CD4-positive, alpha-beta T cell treated with Interleukin-17A for 1 hour (primary cell): ENCODE data around the gene DNAJC22.

ENCODE experiments used
- DNase-seq: peaks from one replicate; pipeline ENCODE4 v3.0.0-alpha.2; 2020

Gene DNAJC22

DNA sequence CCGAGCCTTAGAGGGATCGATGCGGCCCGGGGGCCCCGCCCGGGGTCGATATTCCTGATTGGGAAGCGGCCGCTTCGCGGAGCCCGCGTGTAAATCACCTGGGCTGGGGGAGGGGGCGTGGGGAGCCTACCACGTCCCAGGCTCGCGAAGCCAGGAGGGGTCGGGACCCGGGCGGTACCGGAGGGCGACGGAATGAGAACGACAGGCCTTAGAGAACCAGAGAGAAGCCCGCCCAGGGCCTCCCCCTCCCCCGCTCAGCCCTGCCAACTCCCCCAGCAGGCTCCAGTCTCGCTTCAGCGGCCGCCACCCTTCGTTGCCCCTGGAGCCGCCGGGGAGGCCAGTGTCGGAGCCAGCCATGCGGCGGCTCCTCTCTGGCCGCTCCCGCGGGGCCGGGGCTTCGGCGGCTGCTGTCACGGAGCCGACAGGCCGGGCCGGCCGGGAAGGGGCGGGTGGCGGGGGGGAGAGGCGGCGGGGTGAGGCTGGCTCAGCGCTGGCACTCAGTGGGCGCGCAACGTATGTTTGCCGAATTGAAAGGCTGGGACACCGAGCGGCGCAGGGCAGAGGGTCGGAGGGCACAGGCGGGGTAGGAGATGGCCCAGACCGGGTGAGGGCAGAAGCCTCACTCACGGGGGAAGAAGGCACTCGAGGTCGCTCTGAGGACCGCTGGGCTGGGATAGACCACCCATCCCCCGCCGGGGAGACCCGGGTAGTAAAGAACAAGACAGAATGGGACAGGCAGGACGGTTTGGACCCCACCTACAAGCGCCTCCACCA lies 1.4 kb upstream of the DNAJC22 start:
- no peak for DNase-seq

DNA sequence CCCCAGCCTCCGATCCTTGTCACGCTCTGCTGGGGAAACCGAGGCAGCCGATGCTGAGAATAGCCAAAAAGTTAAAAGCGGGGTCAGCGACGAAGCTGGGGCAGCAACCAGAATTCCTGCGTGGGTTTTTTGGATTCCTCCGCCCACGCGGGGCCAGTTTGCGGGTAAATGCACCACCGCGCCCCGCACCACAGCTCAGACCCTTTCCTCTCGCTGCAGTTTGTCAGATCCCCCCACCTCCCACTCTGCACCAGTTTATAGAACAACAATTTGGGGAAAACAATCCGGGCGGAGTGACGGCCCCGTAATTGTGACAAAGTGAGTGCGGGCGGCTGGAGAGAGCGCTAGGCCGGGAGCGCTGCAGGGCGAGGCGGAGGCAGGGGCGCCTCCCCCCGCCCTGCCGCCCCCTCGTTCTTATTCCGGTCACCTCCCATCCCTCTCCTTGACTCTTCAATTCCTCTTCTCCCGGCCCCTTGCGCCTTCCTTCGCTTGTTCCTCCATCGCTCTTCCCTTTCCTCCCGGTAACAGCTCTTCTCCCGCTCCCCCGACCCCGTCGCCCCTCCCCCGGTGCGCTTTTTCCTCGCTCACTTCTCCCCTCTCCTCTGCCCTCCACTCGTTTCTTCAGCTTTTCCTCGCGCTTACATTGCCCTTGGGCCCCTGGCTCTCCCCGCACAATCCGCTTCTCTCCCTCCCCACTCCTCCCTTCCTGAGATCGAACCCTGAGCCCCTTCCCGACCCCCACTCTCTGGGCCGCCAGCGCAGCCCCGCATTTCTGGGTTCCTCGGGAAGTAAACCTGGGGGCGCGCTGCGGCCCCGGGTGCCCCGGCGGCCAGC lies 646 bp upstream of the DNAJC22 start:
- DNase-seq = no peak

- DNase-seq = peak; percentile 80
These were observed 864 bp downstream of the DNAJC22 start for GRCh38 chr12:49347311-49348193.

- DNase-seq = no peak
These were observed 2.1 kb downstream of the DNAJC22 start for GRCh38 chr12:49348781-49349180.

- DNase-seq = no peak
These were observed 2.6 kb downstream of the DNAJC22 start for GRCh38 chr12:49349266-49349665.

GRCh38 chr12:49352351-49352750 lies 5.7 kb downstream of the DNAJC22 start:
- no peak for DNase-seq

DNA sequence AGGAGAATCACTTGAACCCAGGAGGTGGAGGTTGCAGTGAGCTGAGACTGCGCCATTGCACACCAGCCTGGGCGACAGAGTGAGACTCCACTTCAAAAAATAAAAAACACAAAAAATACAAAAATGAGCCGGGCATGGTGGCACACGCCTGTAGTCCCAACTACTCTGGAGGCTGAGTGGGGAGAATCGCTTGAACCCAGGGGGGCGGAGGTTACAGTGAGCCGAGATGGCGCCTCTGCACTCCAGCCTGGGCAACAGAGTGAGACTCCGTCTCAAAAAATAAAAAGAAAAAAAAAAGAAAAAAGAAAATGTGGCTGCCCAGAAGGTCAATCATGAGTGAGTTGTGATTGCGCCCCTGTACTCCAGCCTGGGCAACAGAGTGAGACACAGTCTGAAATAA lies 9.2 kb downstream of the DNAJC22 start:
- DNase-seq = no peak

GRCh38 chr12:49357103-49357678 lies 10.5 kb downstream of the DNAJC22 start:
- peak; percentile 45 for DNase-seq

- peak; percentile 80 for DNase-seq
These were observed 11.9 kb downstream of the DNAJC22 start for GRCh38 chr12:49358483-49359141.

DNA sequence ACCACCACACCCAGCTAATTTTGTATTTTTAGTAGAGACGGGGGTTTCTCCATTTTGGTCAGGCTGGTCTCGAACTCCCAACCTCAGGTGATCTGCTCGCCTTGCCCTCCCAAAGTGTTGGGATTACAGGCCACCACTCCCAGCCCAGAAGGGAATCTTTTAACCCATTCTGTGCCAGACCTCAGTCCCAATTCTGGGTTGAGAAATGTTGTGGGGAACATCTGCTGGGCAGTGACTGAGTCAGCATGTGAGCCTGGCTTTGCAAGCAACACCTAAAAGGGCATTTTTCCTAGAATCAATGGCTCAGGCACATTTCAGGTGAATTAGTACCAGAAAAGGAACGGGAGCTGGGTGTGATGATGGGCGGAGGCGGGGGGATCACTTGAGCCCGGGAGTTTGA lies 13.0 kb downstream of the DNAJC22 start:
- no peak for DNase-seq

- no peak for DNase-seq
These were observed 15.4 kb downstream of the DNAJC22 start for GRCh38 chr12:49362077-49362476.

GRCh38 chr12:49364989-49365388 lies 18.3 kb downstream of the DNAJC22 start:
- DNase-seq = no peak

DNA sequence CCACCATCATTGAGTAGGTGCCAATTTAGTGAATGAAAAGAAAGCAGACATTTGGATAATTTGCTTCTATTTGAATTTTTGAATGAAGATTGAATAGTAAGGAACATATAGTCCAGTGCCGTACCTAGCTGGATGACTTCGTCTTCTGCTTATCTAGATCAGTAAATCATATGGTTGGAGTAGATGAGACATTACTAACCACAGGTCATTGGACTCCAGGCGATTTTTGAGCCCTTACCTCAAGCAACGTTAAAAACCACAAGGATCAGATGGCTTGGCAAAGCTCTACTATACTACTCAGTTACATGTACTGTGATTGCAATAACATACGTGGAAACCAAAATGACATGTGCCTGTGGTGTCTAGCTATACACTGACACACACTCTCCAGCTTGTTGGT lies 18.9 kb downstream of the DNAJC22 start:
- no peak for DNase-seq

DNA sequence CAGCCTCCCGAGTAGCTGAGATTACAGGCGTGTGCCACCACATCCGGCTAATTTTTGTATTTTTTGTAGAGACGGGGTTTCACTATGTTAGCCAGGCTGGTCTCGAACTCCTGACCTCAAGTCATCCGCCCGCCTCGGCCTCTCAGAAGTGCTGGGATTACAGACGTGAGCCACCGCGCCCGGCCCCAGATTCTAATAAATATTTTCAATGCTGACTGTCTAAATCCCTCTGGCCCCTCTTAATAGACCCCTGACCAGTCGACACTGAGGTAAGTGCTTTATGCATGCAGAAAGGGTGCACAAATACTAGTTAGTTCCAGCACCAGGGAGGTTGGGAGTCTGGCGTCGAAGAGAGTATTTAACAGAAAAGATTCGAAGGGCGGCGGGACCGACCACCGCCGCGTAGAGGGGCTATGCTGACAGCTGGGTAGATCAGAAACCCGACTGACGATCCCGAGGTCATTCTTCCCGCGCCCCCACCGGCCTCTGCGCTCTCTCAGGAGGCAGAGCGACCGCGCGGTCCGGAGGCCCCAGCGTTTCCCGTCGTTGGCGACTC lies 19.5 kb downstream of the DNAJC22 start:
- no peak for DNase-seq

DNA sequence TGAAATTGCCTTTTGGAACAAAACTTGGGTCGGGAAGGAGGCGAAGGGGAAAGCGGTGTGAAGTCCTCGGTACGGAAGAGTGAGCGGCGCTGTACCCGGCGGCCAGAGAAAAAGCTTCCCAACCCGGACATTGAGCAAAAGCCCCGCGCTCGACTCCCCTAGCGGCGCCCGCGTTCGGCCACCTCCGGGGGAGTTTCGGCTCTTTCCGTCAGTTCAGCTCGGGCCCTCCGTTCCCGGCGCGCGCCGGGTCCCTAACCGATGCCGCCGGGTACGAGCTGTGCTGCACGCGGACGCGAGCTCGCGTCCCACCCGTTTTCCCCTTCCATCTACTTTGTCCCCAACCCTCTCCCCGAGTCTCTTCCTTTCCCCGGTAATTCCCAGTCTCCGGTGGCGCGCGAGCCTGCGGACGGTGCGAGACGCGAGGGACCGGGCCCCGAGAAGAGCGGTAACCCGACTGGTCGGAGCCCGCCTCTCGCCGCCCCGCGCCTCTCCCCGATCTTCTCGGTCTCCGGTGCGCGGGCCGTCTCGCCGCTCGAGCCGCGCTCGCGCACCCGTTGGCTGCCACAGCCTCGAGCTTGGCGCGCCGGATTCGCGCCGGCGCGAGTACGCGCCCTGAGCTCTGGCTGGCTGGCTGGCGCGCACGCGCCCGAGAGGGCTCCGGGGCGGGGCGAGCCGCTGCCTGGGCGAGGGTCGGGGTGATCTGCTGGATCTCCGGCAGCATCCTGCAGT lies 20.1 kb downstream of the DNAJC22 start:
- DNase-seq = peak; percentile 88

GRCh38 chr12:49367381-49368239 lies 20.9 kb downstream of the DNAJC22 start, which contains the start of gene SPATS2:
SPATS2 (plus strand) TSS chr12:49367462; CDS start chr12:49461013, 93,551 bp downstream.
- no peak for DNase-seq

DNA sequence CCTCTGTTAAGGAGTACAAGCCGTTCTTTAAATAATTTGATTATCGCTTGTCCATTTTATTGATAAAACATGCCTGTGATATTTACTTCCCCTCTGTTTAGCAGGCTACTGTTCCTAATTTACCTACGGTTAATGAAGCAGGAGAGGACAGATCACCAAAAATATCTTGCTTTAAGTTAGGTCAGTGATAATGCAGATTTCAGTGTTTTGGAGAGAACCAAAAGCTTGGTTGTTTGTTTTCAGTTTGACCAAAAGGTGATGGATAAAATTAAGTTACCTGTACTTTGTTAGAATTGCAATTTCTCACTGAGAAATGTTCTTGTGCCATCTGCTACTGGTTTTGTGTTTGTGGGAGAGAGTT lies 21.5 kb downstream of the DNAJC22 start:
- no peak for DNase-seq

DNA sequence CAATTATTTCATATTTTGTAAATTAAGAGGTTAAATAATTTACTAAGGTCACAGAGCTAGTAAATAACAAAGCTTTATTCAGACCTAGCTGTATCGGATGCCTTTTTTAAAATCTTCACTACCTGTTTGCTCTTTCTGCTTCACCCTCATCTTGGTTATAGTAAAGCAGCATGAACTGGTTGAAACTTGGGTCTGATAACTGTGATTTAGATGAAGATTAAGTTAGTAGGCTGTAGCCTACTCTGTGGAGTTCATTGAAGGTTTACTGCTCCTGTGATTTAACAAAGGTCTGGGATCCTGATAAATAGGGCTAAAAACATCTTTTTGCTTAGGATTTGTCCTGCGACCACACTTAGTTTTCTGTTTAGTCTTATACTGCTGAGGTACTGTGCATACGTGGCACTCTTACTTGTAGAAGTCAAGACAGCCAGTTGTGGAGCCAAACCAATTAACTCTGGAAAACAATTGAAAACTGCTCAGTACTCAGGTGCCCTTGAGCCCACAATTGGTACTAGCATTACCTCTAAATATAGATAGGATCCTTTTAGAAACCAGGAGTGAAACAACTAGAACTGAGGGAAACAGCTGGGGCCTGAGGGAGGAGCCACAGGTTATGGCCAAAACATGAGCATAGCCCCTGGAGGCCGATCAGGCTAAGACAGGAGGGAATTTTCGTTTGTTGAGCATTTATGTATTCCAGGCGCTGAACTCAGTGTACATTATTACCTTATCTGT lies 22.9 kb downstream of the DNAJC22 start:
- no peak for DNase-seq

- no peak for DNase-seq
These were observed 23.9 kb downstream of the DNAJC22 start for GRCh38 chr12:49370539-49370938.
